ENCODE results near the gene APOL5.

DNA sequence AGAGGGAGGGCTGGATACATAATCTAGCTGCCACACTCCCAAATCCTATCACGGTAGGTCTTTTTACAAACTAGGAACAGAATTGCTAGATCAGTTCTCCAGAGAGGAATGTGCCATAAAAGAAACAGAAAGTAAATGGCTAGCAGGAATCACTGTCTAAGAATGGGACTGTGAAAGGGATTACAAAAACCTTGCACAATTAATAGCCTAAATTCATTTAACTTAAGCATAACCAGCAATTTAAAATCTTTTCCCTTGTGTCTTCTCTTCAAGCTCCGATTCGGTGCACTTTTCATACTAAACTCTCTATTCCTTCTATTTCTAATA, 35.2 kb downstream of the APOL5 start:
- TF ChIP-seq, protein P1, sequence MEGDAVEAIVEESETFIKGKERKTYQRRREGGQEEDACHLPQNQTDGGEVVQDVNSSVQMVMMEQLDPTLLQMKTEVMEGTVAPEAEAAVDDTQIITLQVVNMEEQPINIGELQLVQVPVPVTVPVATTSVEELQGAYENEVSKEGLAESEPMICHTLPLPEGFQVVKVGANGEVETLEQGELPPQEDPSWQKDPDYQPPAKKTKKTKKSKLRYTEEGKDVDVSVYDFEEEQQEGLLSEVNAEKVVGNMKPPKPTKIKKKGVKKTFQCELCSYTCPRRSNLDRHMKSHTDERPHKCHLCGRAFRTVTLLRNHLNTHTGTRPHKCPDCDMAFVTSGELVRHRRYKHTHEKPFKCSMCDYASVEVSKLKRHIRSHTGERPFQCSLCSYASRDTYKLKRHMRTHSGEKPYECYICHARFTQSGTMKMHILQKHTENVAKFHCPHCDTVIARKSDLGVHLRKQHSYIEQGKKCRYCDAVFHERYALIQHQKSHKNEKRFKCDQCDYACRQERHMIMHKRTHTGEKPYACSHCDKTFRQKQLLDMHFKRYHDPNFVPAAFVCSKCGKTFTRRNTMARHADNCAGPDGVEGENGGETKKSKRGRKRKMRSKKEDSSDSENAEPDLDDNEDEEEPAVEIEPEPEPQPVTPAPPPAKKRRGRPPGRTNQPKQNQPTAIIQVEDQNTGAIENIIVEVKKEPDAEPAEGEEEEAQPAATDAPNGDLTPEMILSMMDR (IDR thresholded peaks at IDR 0.05): no peak
- TF ChIP-seq POLR2AphosphoS5 (IDR thresholded peaks at IDR 0.05): no peak

All from suprapubic skin (tissue), 3 donors.